GM23338 (cell line): ENCODE data around the gene TANGO2. TPM values are rescaled to one million over a fixed set of nuclear protein-coding genes. Genes with fewer than 3 reads are reported as not detected.

Source experiments
- ATAC-seq: fragments of 200-7000 bp; cut with Tn5 transposase; 3 replicates; pipeline ENCODE4 v1.9.1; 2020
- DNase-seq: peaks from one replicate; pipeline ENCODE4 v3.0.0-alpha.2; 2015; ENCODE audit warnings: low spot score
- H2AFZ ChIP-seq: fragments of 200-600 bp; sonication (generic); 2 replicates; pipeline ENCODE4 v1.8.0; 2016; ENCODE audit warnings: antibody characterized with exemption, mild to moderate bottlenecking, moderate library complexity
- H3F3A ChIP-seq: fragments of 200-600 bp; sonication (generic); replicated peaks from 2 replicates; pipeline ENCODE4 v1.8.0; 2017; ENCODE audit warnings: antibody characterized with exemption, mixed run types, low read depth
- H3K27ac ChIP-seq: fragments of 200-600 bp; sonication (generic); 2 replicates; pipeline ENCODE4 v1.6.1; 2016; ENCODE audit warnings: low read depth
- H3K27me3 ChIP-seq: fragments of 200-600 bp; sonication (generic); 2 replicates; pipeline ENCODE4 v1.8.0; 2016; ENCODE audit warnings: mild to moderate bottlenecking, mixed run types, moderate library complexity; ENCODE audit not compliant: insufficient read depth
- H3K36me3 ChIP-seq: fragments of 200-600 bp; sonication (generic); 2 replicates; pipeline ENCODE4 v1.8.0; 2016; ENCODE audit warnings: mild to moderate bottlenecking; ENCODE audit not compliant: insufficient read depth
- H3K4me1 ChIP-seq: fragments of 200-600 bp; sonication (generic); 2 replicates; pipeline ENCODE4 v1.8.0; 2016; ENCODE audit warnings: mild to moderate bottlenecking, moderate library complexity; ENCODE audit not compliant: insufficient read depth
- H3K4me2 ChIP-seq: fragments of 200-600 bp; sonication (generic); 2 replicates; pipeline ENCODE4 v1.7.1; 2017; ENCODE audit warnings: mixed run types
- H3K4me3 ChIP-seq: fragments of 200-600 bp; sonication (generic); 2 replicates; pipeline ENCODE4 v1.6.1; 2016; ENCODE audit warnings: mixed run types
- H3K79me2 ChIP-seq: fragments of 200-600 bp; sonication (generic); replicated peaks from 2 replicates; pipeline ENCODE4 v1.8.0; 2017; ENCODE audit warnings: mild to moderate bottlenecking; ENCODE audit not compliant: insufficient read depth
- H3K9me2 ChIP-seq: fragments of 200-600 bp; sonication (generic); 2 replicates; pipeline ENCODE4 v1.8.0; 2017; ENCODE audit not compliant: insufficient read depth
- H4K20me1 ChIP-seq: fragments of 200-600 bp; sonication (generic); replicated peaks from 2 replicates; pipeline ENCODE4 v1.8.0; 2017; ENCODE audit warnings: mild to moderate bottlenecking; ENCODE audit not compliant: insufficient read depth
- H3K27ac Mint-ChIP-seq: 2 replicates; pipeline ENCODE4 v1.8.0; 2020; ENCODE audit warnings: inconsistent platforms, mild to moderate bottlenecking, moderate library complexity, mixed read lengths
- H3K27me3 Mint-ChIP-seq: 3 replicates; pipeline ENCODE4 v1.8.0; 2022; ENCODE audit warnings: low read depth, mild to moderate bottlenecking, moderate library complexity, mixed read lengths, inconsistent platforms; ENCODE audit not compliant: insufficient read depth, poor library complexity
- H3K36me3 Mint-ChIP-seq: 3 replicates; pipeline ENCODE4 v1.8.0; 2021; ENCODE audit warnings: low read depth, mild to moderate bottlenecking, inconsistent platforms, moderate library complexity, mixed read lengths
- H3K4me1 Mint-ChIP-seq: 3 replicates; pipeline ENCODE4 v1.8.0; 2020; ENCODE audit warnings: mild to moderate bottlenecking, inconsistent platforms, mixed read lengths
- H3K4me3 Mint-ChIP-seq: 3 replicates; pipeline ENCODE4 v1.8.0; 2021; ENCODE audit warnings: moderate library complexity, mild to moderate bottlenecking, inconsistent platforms, mixed read lengths
- H3K9me3 Mint-ChIP-seq: 3 replicates; pipeline ENCODE4 v1.8.0; 2020; ENCODE audit warnings: moderate library complexity, mild to moderate bottlenecking, inconsistent platforms, mixed read lengths
- CREB1 ChIP-seq: fragments of 250-450 bp; sonication (Bioruptor Pico); IDR thresholded peaks from 2 replicates; pipeline ENCODE4 v1.5.0; 2020; ENCODE audit warnings: low read depth, mild to moderate bottlenecking, moderate library complexity
- EZH2phosphoT487 ChIP-seq: fragments of 200-600 bp; sonication (generic); IDR thresholded peaks from one replicate; pipeline ENCODE4 v1.8.1; 2018; ENCODE audit warnings: antibody characterized with exemption; ENCODE audit not compliant: unreplicated experiment
- POLR2AphosphoS5 ChIP-seq: IDR thresholded peaks from 2 replicates; pipeline ENCODE4 v1.6.1; 2016; ENCODE audit warnings: antibody characterized with exemption, low read depth
- REST ChIP-seq: IDR thresholded peaks from one replicate; pipeline ENCODE4 v1.6.1; 2018; ENCODE audit warnings: antibody characterized with exemption; ENCODE audit not compliant: unreplicated experiment
- ZNF331 ChIP-seq: fragments of 250-450 bp; sonication (Bioruptor Pico); IDR thresholded peaks from 2 replicates; pipeline ENCODE4 v1.5.0; 2020; ENCODE audit warnings: low read depth, mild to moderate bottlenecking, moderate library complexity
- ZNF462 ChIP-seq: fragments of 250-450 bp; sonication (Bioruptor Pico); IDR thresholded peaks from 2 replicates; pipeline ENCODE4 v1.5.0; 2020; ENCODE audit warnings: mild to moderate bottlenecking, moderate library complexity
- long read RNA-seq: library from polyadenylated mRNA; unstranded; transcript quantifications from one replicate; pipeline ENCODE4 v2.0.0, GENCODE V29; 2020; ENCODE audit not compliant: unreplicated experiment
- polyA plus RNA-seq: library from polyadenylated mRNA; unstranded; fragments of >200 nt; fragmentation: Nextera tagmentation; extraction: Ambion mirVana; gene quantifications from 2 replicates; pipeline ENCODE4 v1.2.1, GENCODE V29; 2016
- total RNA-seq: library from RNA; depleted of rRNA; stranded (reverse); fragments of >200 nt; shearing (Covaris generic); gene quantifications from 2 replicates; pipeline ENCODE4 v1.2.3, GENCODE V29; 2014; rRNA removed

The TANGO2 gene
- total RNA-seq: 15.0 and 20.2 TPM in 2 replicates
- 6.7 and 6.9 TPM in 2 replicates for polyA plus RNA-seq
- long read RNA-seq, partial matches to known transcripts: 0 of 8 reads
- long read RNA-seq, other reads (novel, unspliced or antisense): 3 of 8 reads

GRCh38 chr22:20020533-20021195, at the start of gene TANGO2:
Gene TANGO2, plus strand, starts transcription at chr22:20021110. Its CDS starts 15,689 bp downstream, at chr22:20036799.
- peak within 1 kb of the TSS; percentile 89 for H3K4me3 ChIP-seq
- H3K4me2 ChIP-seq: peak within 1 kb of the TSS; percentile 95
- H4K20me1 ChIP-seq: no peaks in the 10 kb centered on the region
- no peaks in the 10 kb centered on the region for H3K9me3 Mint-ChIP-seq
- no peaks in the 10 kb centered on the region for H3K36me3 ChIP-seq
- H3K4me1 Mint-ChIP-seq: peaks cover 9% of the 10 kb centered on the region
- TF ChIP-seq POLR2AphosphoS5: peak; percentile 65
- TF ChIP-seq CREB1 (CRISPR knock-in tag): 0 out of 2 replicates have a peak, but pooled peaks have one; percentile 48
- no peak for TF ChIP-seq REST
- no peaks in the 10 kb centered on the region for H3F3A ChIP-seq
- H3K27me3 ChIP-seq: peaks cover 39% of the 10 kb centered on the region
- peak within 1 kb of the TSS; percentile 91 for H2AFZ ChIP-seq
- no peaks in the 10 kb centered on the region for H3K9me2 ChIP-seq
- peaks cover 12% of the 10 kb centered on the region; the same call in 1 of the 2 replicates for H3K4me1 ChIP-seq
- peak within 1 kb of the TSS; percentile 91 for H3K4me3 Mint-ChIP-seq
- no peaks in the 10 kb centered on the region for H3K79me2 ChIP-seq
- DNase-seq: peak; percentile 94
- no peaks in the 10 kb centered on the region for H3K36me3 Mint-ChIP-seq
- no peak within 1 kb of the TSS for H3K27ac Mint-ChIP-seq
- H3K27ac ChIP-seq: no peak within 1 kb of the TSS
- ATAC-seq: peak; percentile 77
- peaks cover 42% of the 10 kb centered on the region for H3K27me3 Mint-ChIP-seq

- Histone ChIP-seq H3K9me2 (no peaks in the 10 kb centered on the region), H3K4me2 (no peak overlapping the region), H3K36me3 (no peaks in the 10 kb centered on the region), H3F3A (0 out of 2 replicates have a peak, but pooled peaks cover 7% of the 10 kb centered on the region), H4K20me1 (no peaks in the 10 kb centered on the region; the same call in 1 of the 2 replicates), H3K4me3 (no peak overlapping the region), H3K27ac (no peak overlapping the region), H3K4me1 (peaks cover 10% of the 10 kb centered on the region), H3K79me2 (no peaks in the 10 kb centered on the region), H3K27me3 (no peaks in the 10 kb centered on the region), H2AFZ (no peak overlapping the region)
- Mint-ChIP-seq H3K27ac (no peak overlapping the region), H3K9me3 (no peaks in the 10 kb centered on the region), H3K36me3 (peaks cover 25% of the 10 kb centered on the region), H3K4me3 (no peak overlapping the region), H3K4me1 (peaks cover 23% of the 10 kb centered on the region), H3K27me3 (peaks cover 7% of the 10 kb centered on the region)
- no peak for ATAC-seq
- DNase-seq: no peak
- TF ChIP-seq ZNF331 (CRISPR knock-in tag): no peak
- no peak for TF ChIP-seq ZNF462 (CRISPR knock-in tag)
- no peak for TF ChIP-seq EZH2phosphoT487
These were observed 49.4 kb upstream of the TANGO2 start for GRCh38 chr22:19971276-19972124.
